GM12865 (cell line): ENCODE data around the gene CPVL.

Source experiments
- DNase-seq: peaks from one replicate; pipeline ENCODE4 v3.0.0; 2010; ENCODE audit warnings: low read depth
- H3K4me3 ChIP-seq: 2 replicates; pipeline ENCODE4 v1.5.1; 2011; ENCODE audit warnings: mild to moderate bottlenecking, low read depth, low read length, control low read depth
- TF ChIP-seq, protein P1 (sequence below): IDR thresholded peaks from 2 replicates; pipeline ENCODE4 v1.5.1; 2011; ENCODE audit warnings: low read length, control low read depth, low read depth, inconsistent platforms; ENCODE audit not compliant: insufficient read depth; ENCODE audit errors: missing control alignments

Gene CPVL

DNA sequence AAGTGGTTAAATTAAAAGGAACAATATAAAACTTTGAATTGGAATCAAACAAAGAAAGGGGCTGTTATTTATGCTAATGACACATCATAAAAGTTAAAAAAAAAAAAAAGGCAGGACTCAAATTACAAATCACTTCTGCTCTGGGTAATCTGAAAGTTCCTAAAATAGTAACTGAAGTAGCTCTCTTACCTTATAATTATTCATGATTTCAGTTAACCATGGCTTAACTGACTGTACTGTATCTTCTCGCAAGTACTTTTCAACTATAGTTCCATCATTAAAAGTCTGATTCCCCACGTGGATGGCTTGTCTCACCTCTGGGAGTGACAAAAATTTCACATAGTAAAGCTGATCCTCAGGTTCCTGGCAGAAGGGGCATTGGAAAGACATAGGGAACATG lies 82.5 kb downstream of the CPVL start:
- TF ChIP-seq, protein P1, sequence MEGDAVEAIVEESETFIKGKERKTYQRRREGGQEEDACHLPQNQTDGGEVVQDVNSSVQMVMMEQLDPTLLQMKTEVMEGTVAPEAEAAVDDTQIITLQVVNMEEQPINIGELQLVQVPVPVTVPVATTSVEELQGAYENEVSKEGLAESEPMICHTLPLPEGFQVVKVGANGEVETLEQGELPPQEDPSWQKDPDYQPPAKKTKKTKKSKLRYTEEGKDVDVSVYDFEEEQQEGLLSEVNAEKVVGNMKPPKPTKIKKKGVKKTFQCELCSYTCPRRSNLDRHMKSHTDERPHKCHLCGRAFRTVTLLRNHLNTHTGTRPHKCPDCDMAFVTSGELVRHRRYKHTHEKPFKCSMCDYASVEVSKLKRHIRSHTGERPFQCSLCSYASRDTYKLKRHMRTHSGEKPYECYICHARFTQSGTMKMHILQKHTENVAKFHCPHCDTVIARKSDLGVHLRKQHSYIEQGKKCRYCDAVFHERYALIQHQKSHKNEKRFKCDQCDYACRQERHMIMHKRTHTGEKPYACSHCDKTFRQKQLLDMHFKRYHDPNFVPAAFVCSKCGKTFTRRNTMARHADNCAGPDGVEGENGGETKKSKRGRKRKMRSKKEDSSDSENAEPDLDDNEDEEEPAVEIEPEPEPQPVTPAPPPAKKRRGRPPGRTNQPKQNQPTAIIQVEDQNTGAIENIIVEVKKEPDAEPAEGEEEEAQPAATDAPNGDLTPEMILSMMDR = no peak
- H3K4me3 ChIP-seq = no peak overlapping the region
- DNase-seq = no peak

DNA sequence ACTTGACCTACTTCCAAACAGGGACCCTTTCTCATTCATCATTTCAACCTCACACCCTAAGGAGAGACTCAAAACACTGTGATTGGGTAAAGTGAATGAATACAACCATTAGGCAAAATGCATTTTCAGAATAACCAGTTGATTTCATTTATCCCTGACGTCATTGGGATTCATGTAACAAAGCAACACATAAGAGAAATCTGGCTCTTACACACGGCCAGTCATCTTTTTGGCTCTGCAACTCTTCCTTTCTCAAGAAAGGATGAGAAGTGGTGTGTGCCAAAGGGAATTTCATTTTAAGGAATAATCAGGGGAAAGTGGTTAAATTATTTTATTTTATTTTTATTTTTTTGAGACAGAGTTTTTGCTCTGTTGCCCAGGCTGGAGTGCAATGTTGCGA lies 83.1 kb downstream of the CPVL start:
- DNase-seq = no peak
- TF ChIP-seq, protein P1 = no peak
- H3K4me3 ChIP-seq = no peak overlapping the region

DNA sequence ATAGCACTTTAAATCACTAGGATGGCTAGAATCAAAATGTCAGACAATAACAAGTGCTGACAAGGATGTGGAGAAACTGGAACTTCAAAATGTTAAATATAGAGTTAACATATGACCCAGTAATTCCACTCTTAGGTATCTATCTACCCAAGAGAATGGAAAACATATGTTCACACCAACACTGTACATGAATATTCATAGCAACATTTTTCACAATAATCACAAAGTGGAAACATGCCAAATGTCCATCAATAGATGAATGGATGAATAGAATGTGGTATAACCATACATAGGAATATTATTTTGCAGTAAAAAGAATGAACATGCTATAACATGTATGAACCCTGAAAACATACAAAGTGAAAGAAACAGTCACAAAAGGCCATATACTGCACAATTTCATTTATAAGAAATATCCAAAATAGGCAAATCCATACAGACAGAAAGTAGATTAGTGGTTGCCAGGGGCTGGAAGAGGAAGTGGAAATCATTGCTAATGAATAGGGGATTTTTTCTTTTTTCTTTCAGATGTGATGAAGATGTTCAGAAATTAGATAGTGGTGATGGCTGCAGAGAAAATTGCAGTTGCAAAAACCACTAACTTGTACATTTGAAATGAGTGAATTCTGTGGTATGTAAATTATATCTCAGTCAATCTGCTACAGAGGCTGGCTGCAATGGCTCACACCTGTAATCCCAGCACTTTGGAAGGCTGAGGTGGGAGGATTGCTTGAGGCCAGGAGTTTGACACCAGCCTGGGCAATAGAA lies 93.0 kb downstream of the CPVL start:
- TF ChIP-seq, protein P1 = no peak
- H3K4me3 ChIP-seq = no peak overlapping the region
- peak; percentile 4 for DNase-seq

DNA sequence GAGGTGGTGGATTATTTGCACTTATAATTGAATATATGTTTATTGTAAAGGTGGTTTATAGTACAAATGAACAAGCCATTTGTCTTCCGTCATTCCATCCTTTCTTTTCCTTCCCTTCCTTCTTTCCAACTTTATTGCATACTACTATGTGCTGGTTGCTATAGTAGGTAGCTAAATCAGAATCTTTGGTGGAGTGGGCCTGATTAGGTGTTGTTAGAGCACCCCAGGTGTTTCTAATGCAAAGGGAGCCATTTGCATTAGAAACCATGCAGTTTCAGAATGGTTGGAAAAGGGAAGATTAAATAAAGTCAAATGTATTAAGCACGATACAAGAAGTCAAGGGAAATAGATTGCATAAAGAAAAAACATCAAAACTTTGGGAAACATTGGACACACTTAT lies 99.4 kb downstream of the CPVL start:
- TF ChIP-seq, protein P1 = no peak
- DNase-seq = no peak
- no peak overlapping the region for H3K4me3 ChIP-seq

DNA sequence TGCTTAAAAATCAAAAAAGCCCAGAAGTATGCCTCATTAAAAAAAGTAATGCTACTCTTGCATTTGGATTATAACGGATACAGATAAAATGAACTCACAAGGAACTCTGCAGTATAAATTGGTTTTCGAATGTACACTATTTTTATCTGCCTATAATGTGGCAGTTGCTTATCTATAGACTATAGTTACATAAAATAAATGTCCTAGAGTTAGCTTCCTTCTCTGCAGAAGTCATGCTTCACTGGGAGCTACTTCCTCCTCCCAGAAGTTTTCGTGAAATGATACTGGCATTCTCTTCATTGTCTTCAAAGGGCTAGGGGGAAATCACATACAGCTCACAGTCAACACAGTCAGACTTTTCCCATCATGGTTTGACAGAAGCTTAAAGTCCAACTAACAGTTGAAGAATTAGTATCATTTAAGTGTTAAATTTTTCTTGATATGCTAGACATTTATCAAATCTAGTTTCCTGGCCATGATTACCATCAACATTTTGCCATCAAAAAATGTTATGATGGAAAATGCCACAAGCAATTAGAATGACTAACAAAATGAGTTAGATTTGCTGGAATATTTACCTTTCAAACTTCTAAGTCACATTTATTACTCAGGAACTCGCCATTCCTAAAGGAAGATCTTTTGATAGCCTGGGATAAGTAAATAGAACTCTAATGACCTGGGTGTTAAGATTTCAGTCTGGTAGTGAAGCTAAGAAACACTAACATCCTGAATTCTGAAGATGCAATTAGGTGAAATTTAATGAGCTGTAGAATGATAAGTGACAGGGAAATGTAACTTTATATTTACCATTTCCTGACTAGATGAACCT lies 100.9 kb downstream of the CPVL start:
- TF ChIP-seq, protein P1 = no peak
- DNase-seq = no peak

DNA sequence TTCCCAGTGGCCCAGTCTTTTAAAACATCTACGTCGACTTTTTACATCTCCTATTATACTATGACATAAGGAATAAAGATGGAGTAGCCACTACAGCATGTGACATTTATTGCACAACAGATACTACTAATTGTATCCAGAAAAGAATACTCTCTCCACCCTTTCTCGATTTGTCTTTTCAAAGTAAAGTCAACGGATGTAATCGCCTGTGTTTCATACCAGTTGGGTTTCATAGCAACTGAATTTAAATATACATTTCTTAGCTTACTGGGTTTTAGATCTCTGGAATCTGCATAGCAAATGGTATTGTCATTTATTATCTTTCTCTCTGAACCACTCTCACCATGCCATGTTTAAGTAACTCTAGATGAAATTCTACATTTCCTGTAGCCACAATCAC lies 101.8 kb downstream of the CPVL start:
- TF ChIP-seq, protein P1 = no peak
- no peak overlapping the region for H3K4me3 ChIP-seq

More for the DNA sequence above, 100.9 kb downstream of the CPVL start:
- H3K4me3 ChIP-seq = no peak overlapping the region

More for the DNA sequence above, 101.8 kb downstream of the CPVL start:
- DNase-seq = no peak
